WTC11 (cell line): ENCODE data around the gene NXF1. TPM values are rescaled to one million over a fixed set of nuclear protein-coding genes. Genes with fewer than 3 reads are reported as not detected.

Experiments used
- ATAC-seq: fragments of 200-7000 bp; cut with Tn5 transposase; 2 replicates; pipeline ENCODE4 v1.10.0; 2021; ENCODE audit warnings: mild to moderate bottlenecking, moderate library complexity
- CTCF ChIA-PET: fragments of 300-600 bp; sonication (Branson Sonifier 250); formaldehyde crosslinking; loops from one replicate; lab custom pipeline; 2021; ENCODE audit warnings: antibody characterized with exemption; lab: Charles Lee
- POLR2A ChIA-PET: fragments of 350-600 bp; sonication (Branson Sonifier 250); formaldehyde crosslinking; loops from one replicate; lab custom pipeline; 2021; ENCODE audit warnings: antibody characterized with exemption; lab: Charles Lee
- DNase-seq: peaks from one replicate; pipeline ENCODE4 v3.0.0; 2021; ENCODE audit warnings: low spot score
- H3K27ac Mint-ChIP-seq: 2 replicates; pipeline ENCODE4 v1.8.0; 2021; ENCODE audit warnings: mixed read lengths
- H3K27me3 Mint-ChIP-seq: 2 replicates; pipeline ENCODE4 v1.8.0; 2021; ENCODE audit warnings: low read depth, mild to moderate bottlenecking, moderate library complexity, mixed read lengths
- H3K36me3 Mint-ChIP-seq: 2 replicates; pipeline ENCODE4 v1.8.0; 2021; ENCODE audit warnings: mixed read lengths
- H3K4me1 Mint-ChIP-seq: 2 replicates; pipeline ENCODE4 v1.8.0; 2022; ENCODE audit warnings: mixed read lengths
- H3K4me3 Mint-ChIP-seq: 2 replicates; pipeline ENCODE4 v1.8.0; 2021; ENCODE audit warnings: mild to moderate bottlenecking, moderate library complexity, mixed read lengths
- H3K9me3 Mint-ChIP-seq: 2 replicates; pipeline ENCODE4 v1.8.0; 2021; ENCODE audit warnings: mixed read lengths
- ATF1 ChIP-seq: sonication (generic); formaldehyde crosslinking; IDR thresholded peaks from 2 replicates; pipeline ENCODE4 v1.8.1; 2023; ENCODE audit warnings: mild to moderate bottlenecking, moderate library complexity, missing genetic modification reagents
- ATF6 ChIP-seq: sonication (generic); formaldehyde crosslinking; IDR thresholded peaks from 2 replicates; pipeline ENCODE4 v1.8.1; 2023; ENCODE audit warnings: mild to moderate bottlenecking, missing genetic modification reagents
- CREM ChIP-seq: sonication (generic); formaldehyde crosslinking; IDR thresholded peaks from 2 replicates; pipeline ENCODE4 v1.8.1; 2022; ENCODE audit warnings: mild to moderate bottlenecking, missing genetic modification reagents, moderate library complexity
- CTCF ChIP-seq: fragments of 200-600 bp; IDR thresholded peaks from 2 replicates; pipeline ENCODE4 v1.8.0; 2022; ENCODE audit warnings: antibody characterized with exemption
- ERG ChIP-seq: fragments of 250-450 bp; sonication (Bioruptor Pico); IDR thresholded peaks from 2 replicates; pipeline ENCODE4 v1.8.0; 2021; ENCODE audit warnings: mild to moderate bottlenecking
- FOXK1 ChIP-seq: sonication (generic); formaldehyde crosslinking; IDR thresholded peaks from 2 replicates; pipeline ENCODE4 v1.8.0; 2022; ENCODE audit warnings: mild to moderate bottlenecking, moderate library complexity, missing genetic modification reagents
- GRHL2 ChIP-seq: fragments of 250-450 bp; sonication (Bioruptor Pico); IDR thresholded peaks from 2 replicates; pipeline ENCODE4 v1.8.0; 2022; ENCODE audit warnings: mild to moderate bottlenecking, moderate library complexity; ENCODE audit not compliant: insufficient replicate concordance, severe bottlenecking
- GTF2I ChIP-seq: fragments of 250-450 bp; sonication (Bioruptor Pico); conservative IDR thresholded peaks from 2 replicates; pipeline ENCODE4 v1.4.0; 2021; ENCODE audit warnings: mild to moderate bottlenecking
- HMGXB4 ChIP-seq: sonication (generic); formaldehyde crosslinking; IDR thresholded peaks from 2 replicates; pipeline ENCODE4 v1.8.1; 2023; ENCODE audit warnings: mild to moderate bottlenecking, moderate library complexity, missing genetic modification reagents
- IRF1 ChIP-seq: sonication (generic); formaldehyde crosslinking; IDR thresholded peaks from 2 replicates; pipeline ENCODE4 v1.8.0; 2023; ENCODE audit warnings: missing genetic modification reagents
- JUN ChIP-seq: sonication (generic); formaldehyde crosslinking; IDR thresholded peaks from 2 replicates; pipeline ENCODE4 v1.8.0; 2023; ENCODE audit warnings: mild to moderate bottlenecking, missing genetic modification reagents
- KAT7 ChIP-seq: sonication (generic); formaldehyde crosslinking; IDR thresholded peaks from 2 replicates; pipeline ENCODE4 v1.8.1; 2023; ENCODE audit warnings: missing genetic modification reagents, mild to moderate bottlenecking, borderline replicate concordance
- MXD4 ChIP-seq: fragments of 250-450 bp; sonication (Bioruptor Pico); IDR thresholded peaks from 2 replicates; pipeline ENCODE4 v1.8.0; 2021; ENCODE audit warnings: mild to moderate bottlenecking, moderate library complexity, borderline replicate concordance
- NR1H2 ChIP-seq: sonication (generic); formaldehyde crosslinking; IDR thresholded peaks from 2 replicates; pipeline ENCODE4 v1.9.0; 2021; ENCODE audit warnings: mild to moderate bottlenecking, moderate library complexity, missing genetic modification reagents
- NR2C2 ChIP-seq: sonication (generic); formaldehyde crosslinking; IDR thresholded peaks from 2 replicates; pipeline ENCODE4 v1.8.0; 2022; ENCODE audit warnings: mild to moderate bottlenecking, missing genetic modification reagents
- PREB ChIP-seq: sonication (generic); formaldehyde crosslinking; IDR thresholded peaks from 2 replicates; pipeline ENCODE4 v1.8.1; 2022; ENCODE audit warnings: mild to moderate bottlenecking, missing genetic modification reagents, moderate library complexity, borderline replicate concordance
- SMAD3 ChIP-seq: sonication (generic); formaldehyde crosslinking; IDR thresholded peaks from 2 replicates; pipeline ENCODE4 v1.8.0; 2022; ENCODE audit warnings: missing genetic modification reagents, mild to moderate bottlenecking, borderline replicate concordance
- SP1 ChIP-seq: sonication (generic); formaldehyde crosslinking; conservative IDR thresholded peaks from 2 replicates; pipeline ENCODE4 v1.8.1; 2022; ENCODE audit warnings: missing genetic modification reagents
- USF1 ChIP-seq: sonication (generic); formaldehyde crosslinking; IDR thresholded peaks from 2 replicates; pipeline ENCODE4 v1.8.0; 2022; ENCODE audit warnings: mild to moderate bottlenecking, missing genetic modification reagents
- USF2 ChIP-seq: sonication (generic); formaldehyde crosslinking; IDR thresholded peaks from 2 replicates; pipeline ENCODE4 v1.8.1; 2023; ENCODE audit warnings: mild to moderate bottlenecking, missing genetic modification reagents, moderate library complexity
- ZNF281 ChIP-seq: sonication (generic); formaldehyde crosslinking; IDR thresholded peaks from 2 replicates; pipeline ENCODE4 v1.8.0; 2023; ENCODE audit warnings: mild to moderate bottlenecking, missing genetic modification reagents
- total RNA-seq: library from RNA; stranded (reverse); gene quantifications from 3 replicates; pipeline ENCODE4 v1.2.3, GENCODE V29; 2021

The NXF1 gene
- total RNA-seq, 1 experiment from 2014 or later, result 43.2 TPM

GRCh38 chr11:62786318-62787004, 18.8 kb downstream of the NXF1 start (continued):
- TF ChIP-seq ERG (0 out of 2 replicates have a peak, but pooled peaks have one; percentile 64), USF1 (no peak), ATF1 (CRISPR knock-in tag) (no peak; the same call in 1 of the 2 replicates), MXD4 (CRISPR knock-in tag) (no peak), PREB (CRISPR knock-in tag) (no peak), ATF6 (CRISPR knock-in tag) (no peak), GTF2I (CRISPR knock-in tag) (peak; percentile 50; the same call in 1 of the 2 replicates), SMAD3 (no peak), KAT7 (CRISPR knock-in tag) (peak; percentile 53; the same call in 1 of the 2 replicates), USF2 (CRISPR knock-in tag) (no peak)

- no peak for DNase-seq
- CTCF ChIA-PET, result no interaction called here
- Mint-ChIP-seq H3K4me1 (peaks cover 10% of the 10 kb centered on the region; the same call in 1 of the 2 replicates), H3K27me3 (no peaks in the 10 kb centered on the region; the same call in 1 of the 2 replicates), H3K4me3 (no peak overlapping the region), H3K27ac (no peak overlapping the region; the same call in 1 of the 2 replicates), H3K36me3 (peaks cover 38% of the 10 kb centered on the region), H3K9me3 (no peaks in the 10 kb centered on the region)
- POLR2A ChIA-PET, result no interaction called here
- ATAC-seq, result no peak
- no peak for TF ChIP-seq CREM
- TF ChIP-seq HMGXB4 (CRISPR knock-in tag), result no peak
- no peak for TF ChIP-seq SP1 (CRISPR knock-in tag)
- no peak for TF ChIP-seq NR2C2 (CRISPR knock-in tag)
- TF ChIP-seq IRF1 (CRISPR knock-in tag), result no peak
- TF ChIP-seq CTCF, result no peak
- no peak for TF ChIP-seq GRHL2 (CRISPR knock-in tag)
- TF ChIP-seq NR1H2 (CRISPR knock-in tag), result no peak
- TF ChIP-seq JUN (CRISPR knock-in tag), result no peak
- no peak for TF ChIP-seq ZNF281 (CRISPR knock-in tag)
- TF ChIP-seq FOXK1, result no peak
- TF ChIP-seq USF1, result no peak
Measured at GRCh38 chr11:62782753-62783152, 22.5 kb downstream of the NXF1 start.
